Transverse colon (tissue), 4 donors: ENCODE data around the gene HDAC9. TPM values are rescaled to one million over a fixed set of nuclear protein-coding genes. Genes with fewer than 3 reads are reported as not detected.

Source experiments
- DNase-seq: peaks from one replicate; pipeline ENCODE4 v3.0.0-alpha.2; 2019
- H3K27ac ChIP-seq, 4 donors: fragments of 200-600 bp; sonication (generic); 2 replicates each; pipeline ENCODE4 v1.5.1; 2016 to 2018; ENCODE audit warnings: inconsistent platforms in 4 of 4
- H3K27me3 ChIP-seq: fragments of 200-600 bp; sonication (generic); 2 replicates; pipeline ENCODE4 v1.5.1; 2017; ENCODE audit warnings: inconsistent platforms
- H3K36me3 ChIP-seq, 4 donors: fragments of 200-600 bp; sonication (generic); 2 replicates each; pipeline ENCODE4 v1.5.1; 2017 to 2019; ENCODE audit warnings: inconsistent platforms in 4 of 4
- H3K4me1 ChIP-seq, 4 donors: fragments of 200-600 bp; sonication (generic); 2 replicates each; pipeline ENCODE4 v1.5.1; 2017 to 2020; ENCODE audit warnings: inconsistent platforms in 4 of 4
- H3K4me3 ChIP-seq, 4 donors: fragments of 200-600 bp; sonication (generic); 1 replicate in 1 of 4; 2 replicates in 3 of 4; pipeline versions ENCODE4 v1.5.1 to v1.6.1; 2017 to 2019; ENCODE audit warnings: inconsistent platforms in 4 of 4
- H3K9me3 ChIP-seq, 2 donors: fragments of 200-600 bp; sonication (generic); 2 replicates each; pipeline ENCODE4 v1.5.1; 2017 to 2019; ENCODE audit warnings: inconsistent platforms in 2 of 2
- CTCF ChIP-seq, 5 experiments: fragments of 200-600 bp in 3 of 5; fragments of 450-650 bp in 2 of 5; sonication (generic) in 3 of 5; IDR thresholded peaks; 1 replicate in 2 of 5; 2 replicates in 3 of 5; pipeline ENCODE4 v1.5.1; 2016 to 2017; ENCODE audit warnings: antibody characterized with exemption in 5 of 5, inconsistent platforms in 3 of 5, mild to moderate bottlenecking in 2 of 5, moderate library complexity in 1 of 5
- EP300 ChIP-seq: sonication (generic); formaldehyde crosslinking; IDR thresholded peaks from one replicate; pipeline ENCODE4 v1.6.1; 2017; ENCODE audit warnings: antibody characterized with exemption, low read depth
- POLR2A ChIP-seq: fragments of 450-650 bp; IDR thresholded peaks from one replicate; pipeline ENCODE4 v1.6.1; 2016; ENCODE audit warnings: antibody characterized with exemption, mild to moderate bottlenecking, moderate library complexity
- POLR2AphosphoS5 ChIP-seq, 3 donors: sonication (generic); formaldehyde crosslinking; IDR thresholded peaks; one replicate each; pipeline ENCODE4 v1.6.1; 2016; ENCODE audit warnings: antibody characterized with exemption in 3 of 3
- WGBS, 2 donors: methylation state at CpG; one replicate each; pipeline ENCODE4 v1.1.5; 2018; ENCODE audit warnings: low coverage in 1 of 2; 5-methylcytosine and 5-hydroxymethylcytosine counted together
- in situ Hi-C, 4 donors: fragments of 200-750 bp; cut with MboI; loops; one replicate each; pipeline versions ENCODE4 v1.15.0 to v1.15.1; 2017; ENCODE audit warnings: low sequenced_read_pairs in 3 of 4, low pct_ligation_motif_present in 1 of 4, low pct_unique_long_range_greater_than_20kb in 1 of 4
- intact Hi-C: fragments of 100-400 bp; cut with DNase I; formaldehyde crosslinking; loops from one replicate; pipeline ENCODE4 v1.15.1; 2023; ENCODE audit warnings: low total_unique reads
- total RNA-seq, 4 donors: library from RNA; depleted of rRNA; stranded (reverse); fragments of >200 nt; gene quantifications; one replicate each; pipeline ENCODE4 v1.1.0, GENCODE V29; 2016

HDAC9 gene
- total RNA-seq, 4 donors from 2014 or later: 6.0 to 47.5 (median 33.7) TPM

DNA sequence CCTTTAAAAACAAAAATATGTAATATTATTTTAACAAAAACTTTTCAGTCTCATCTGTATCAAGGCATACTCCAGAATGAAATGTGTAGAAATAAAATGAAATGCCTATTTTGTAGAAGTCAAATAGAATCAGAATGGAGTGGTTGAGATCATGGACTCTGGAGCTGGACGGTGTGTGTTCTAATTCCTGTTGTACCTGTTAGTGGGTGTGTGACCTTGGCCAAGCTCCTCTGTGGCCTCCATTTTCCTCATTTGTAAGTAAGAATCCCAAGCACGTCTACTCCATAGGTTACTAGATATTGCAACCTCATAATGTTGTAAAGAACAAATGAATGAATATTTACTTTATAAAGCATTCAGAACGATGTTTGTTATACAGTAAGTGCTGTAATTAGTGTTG lies 74.9 kb downstream of the HDAC9 start:
- H3K27me3 ChIP-seq: no peaks in the 10 kb centered on the region
- intact Hi-C loops (loop anchor here (10.0 kb wide), 1 partner anchor 216 kb away; no protein-coding TSS in a partner anchor), in situ Hi-C loops (loop anchor here in 2 of 4 donors (10.0 to 25.0 kb wide), 2 partner anchors 208 to 216 kb away; no protein-coding TSS in a partner anchor)
- TF ChIP-seq CTCF (IDR thresholded peaks at IDR 0.05) (no peak), POLR2AphosphoS5 (IDR thresholded peaks at IDR 0.05) (no peak), POLR2A (no peak), EP300 (no peak)
- 53 to 58% methylated on average over 3 of the region's 3 CpGs for WGBS, 2 donors
- no peak overlapping the region for H3K27ac ChIP-seq
- H3K9me3 ChIP-seq: no peaks in the 10 kb centered on the region
- no peak overlapping the region for H3K4me3 ChIP-seq
- no peaks in the 10 kb centered on the region for H3K36me3 ChIP-seq
- H3K4me1 ChIP-seq: peaks cover 0 to 13% (median 3%) of the 10 kb centered on the region in 4 donors
- DNase-seq: no peak

DNA sequence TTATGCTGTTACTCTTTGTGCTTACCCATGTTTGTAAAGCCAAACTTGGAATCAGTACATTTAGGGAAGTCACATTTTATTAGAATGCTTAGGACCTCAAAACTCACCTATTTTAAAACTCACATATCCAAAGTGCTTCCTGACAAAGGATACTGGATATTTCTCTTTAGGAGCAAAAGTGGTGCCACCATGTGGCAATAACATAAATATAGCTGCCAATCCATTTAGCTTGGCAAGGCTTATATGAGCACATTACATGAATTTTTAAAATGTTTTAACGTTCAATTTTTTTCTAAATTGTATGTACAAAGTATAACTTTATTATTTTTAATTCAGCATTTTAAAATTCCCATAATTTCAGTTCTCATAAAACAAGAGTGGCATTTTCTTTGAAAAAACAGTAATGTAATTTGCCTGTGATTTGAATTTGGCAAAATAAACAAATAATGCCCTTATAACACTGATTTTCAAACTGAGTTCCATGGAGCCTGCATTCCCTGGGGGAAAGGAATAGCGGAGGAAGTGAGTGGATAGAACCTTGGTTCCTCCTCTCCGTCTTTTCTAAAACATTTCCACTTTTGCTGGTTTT lies 75.4 kb downstream of the HDAC9 start:
- in situ Hi-C loops (loop anchor here in 2 of 4 donors (10.0 to 25.0 kb wide), 2 partner anchors 209 to 216 kb away; no protein-coding TSS in a partner anchor), intact Hi-C loops (loop anchor here (10.0 kb wide), 1 partner anchor 216 kb away; no protein-coding TSS in a partner anchor)
- H3K27ac ChIP-seq: no peak overlapping the region
- no peaks in the 10 kb centered on the region for H3K27me3 ChIP-seq
- H3K36me3 ChIP-seq: no peaks in the 10 kb centered on the region
- peak; percentile 35 to 47 (median 36) for TF ChIP-seq CTCF (IDR thresholded peaks at IDR 0.05)
- no peak for TF ChIP-seq POLR2A
- WGBS, 2 donors: 63 to 66% methylated on average over 3 of the region's 3 CpGs
- H3K4me1 ChIP-seq: peaks cover 0 to 8% (median 0%) of the 10 kb centered on the region in 4 donors
- no peaks in the 10 kb centered on the region for H3K9me3 ChIP-seq
- H3K4me3 ChIP-seq: no peak overlapping the region
- DNase-seq: no peak

DNA sequence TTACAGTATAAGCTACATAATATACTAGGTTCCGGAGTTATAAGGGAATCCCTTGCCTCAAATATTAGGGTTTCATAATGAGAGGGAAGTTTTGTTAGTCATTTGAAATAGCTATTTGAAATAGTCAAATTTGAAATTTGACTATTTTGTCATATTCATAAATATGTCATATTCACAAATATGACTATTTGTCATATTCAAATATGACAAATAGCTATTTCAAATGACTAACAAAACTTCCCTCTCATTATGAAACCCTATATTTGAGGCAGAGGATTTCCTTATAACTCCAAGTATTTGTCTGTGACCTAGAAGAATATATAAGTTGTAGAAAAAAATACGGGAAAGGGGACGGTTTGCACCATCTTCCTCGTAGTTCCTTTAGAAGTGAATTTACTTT lies 76.6 kb downstream of the HDAC9 start:
- TF ChIP-seq EP300 (no peak), POLR2AphosphoS5 (IDR thresholded peaks at IDR 0.05) (no peak), POLR2A (no peak), CTCF (IDR thresholded peaks at IDR 0.05) (no peak)
- Histone ChIP-seq H3K27me3 (no peaks in the 10 kb centered on the region), H3K36me3 (no peaks in the 10 kb centered on the region), H3K9me3 (no peaks in the 10 kb centered on the region), H3K4me3 (no peak overlapping the region), H3K27ac (no peak overlapping the region), H3K4me1 (peaks cover 0 to 14% (median 0%) of the 10 kb centered on the region in 4 donors)
- in situ Hi-C loops (loop anchor here in 2 of 4 donors (10.0 to 25.0 kb wide), 2 partner anchors 210 to 217 kb away; no protein-coding TSS in a partner anchor), intact Hi-C loops (loop anchor here (10.0 kb wide), 1 partner anchor 217 kb away; no protein-coding TSS in a partner anchor)
- WGBS, 2 donors: 80 to 81% methylated on average over 4 of the region's 4 CpGs
- DNase-seq: no peak

GRCh38 chr7:18572885-18573284 lies 77.3 kb downstream of the HDAC9 start:
- Histone ChIP-seq H3K27ac (no peak overlapping the region), H3K4me3 (no peak overlapping the region), H3K27me3 (no peaks in the 10 kb centered on the region), H3K36me3 (no peaks in the 10 kb centered on the region), H3K9me3 (no peaks in the 10 kb centered on the region), H3K4me1 (peaks cover 0 to 18% (median 0%) of the 10 kb centered on the region in 4 donors)
- in situ Hi-C loops (loop anchor here in 2 of 4 donors (10.0 to 25.0 kb wide), 2 partner anchors 211 to 218 kb away; no protein-coding TSS in a partner anchor), intact Hi-C loops (loop anchor here (10.0 kb wide), 1 partner anchor 218 kb away; no protein-coding TSS in a partner anchor)
- WGBS, 2 donors: 72 to 86% methylated on average over 1 of the region's 1 CpG
- no peak for TF ChIP-seq POLR2A
- TF ChIP-seq POLR2AphosphoS5 (IDR thresholded peaks at IDR 0.05): no peak
- no peak for TF ChIP-seq CTCF (IDR thresholded peaks at IDR 0.05)
- TF ChIP-seq EP300: no peak
- no peak for DNase-seq
